WTC11 (cell line): ENCODE data around the gene FGF23. TPM values are rescaled to one million over a fixed set of nuclear protein-coding genes. Genes with fewer than 3 reads are reported as not detected.

ENCODE experiments used
- ATAC-seq: fragments of 200-7000 bp; cut with Tn5 transposase; 2 replicates; pipeline ENCODE4 v1.10.0; 2021; ENCODE audit warnings: mild to moderate bottlenecking, moderate library complexity
- CTCF ChIA-PET: fragments of 300-600 bp; sonication (Branson Sonifier 250); formaldehyde crosslinking; loops from one replicate; lab custom pipeline; 2021; ENCODE audit warnings: antibody characterized with exemption; lab: Charles Lee
- POLR2A ChIA-PET: fragments of 350-600 bp; sonication (Branson Sonifier 250); formaldehyde crosslinking; loops from one replicate; lab custom pipeline; 2021; ENCODE audit warnings: antibody characterized with exemption; lab: Charles Lee
- DNase-seq: peaks from one replicate; pipeline ENCODE4 v3.0.0; 2021; ENCODE audit warnings: low spot score
- H3K27ac Mint-ChIP-seq: 2 replicates; pipeline ENCODE4 v1.8.0; 2021; ENCODE audit warnings: mixed read lengths
- H3K27me3 Mint-ChIP-seq: 2 replicates; pipeline ENCODE4 v1.8.0; 2021; ENCODE audit warnings: low read depth, mild to moderate bottlenecking, moderate library complexity, mixed read lengths
- H3K36me3 Mint-ChIP-seq: 2 replicates; pipeline ENCODE4 v1.8.0; 2021; ENCODE audit warnings: mixed read lengths
- H3K4me1 Mint-ChIP-seq: 2 replicates; pipeline ENCODE4 v1.8.0; 2022; ENCODE audit warnings: mixed read lengths
- H3K4me3 Mint-ChIP-seq: 2 replicates; pipeline ENCODE4 v1.8.0; 2021; ENCODE audit warnings: mild to moderate bottlenecking, moderate library complexity, mixed read lengths
- H3K9me3 Mint-ChIP-seq: 2 replicates; pipeline ENCODE4 v1.8.0; 2021; ENCODE audit warnings: mixed read lengths
- ATF1 ChIP-seq: sonication (generic); formaldehyde crosslinking; IDR thresholded peaks from 2 replicates; pipeline ENCODE4 v1.8.1; 2023; ENCODE audit warnings: mild to moderate bottlenecking, moderate library complexity, missing genetic modification reagents
- CBFB ChIP-seq: sonication (generic); formaldehyde crosslinking; IDR thresholded peaks from 2 replicates; pipeline ENCODE4 v1.8.1; 2022; ENCODE audit warnings: mild to moderate bottlenecking, low read depth, missing genetic modification reagents
- CREB1 ChIP-seq: sonication (generic); formaldehyde crosslinking; IDR thresholded peaks from 2 replicates; pipeline ENCODE4 v1.8.0; 2023; ENCODE audit warnings: mild to moderate bottlenecking, missing genetic modification reagents
- CREM ChIP-seq: sonication (generic); formaldehyde crosslinking; IDR thresholded peaks from 2 replicates; pipeline ENCODE4 v1.8.1; 2022; ENCODE audit warnings: mild to moderate bottlenecking, missing genetic modification reagents, moderate library complexity
- EMX1 ChIP-seq: fragments of 250-450 bp; sonication (Bioruptor Pico); IDR thresholded peaks from 2 replicates; pipeline ENCODE4 v1.8.0; 2021; ENCODE audit warnings: mild to moderate bottlenecking
- ETV6 ChIP-seq: sonication (generic); formaldehyde crosslinking; IDR thresholded peaks from 2 replicates; pipeline ENCODE4 v1.8.1; 2022; ENCODE audit warnings: mild to moderate bottlenecking, missing genetic modification reagents
- GRHL2 ChIP-seq: fragments of 250-450 bp; sonication (Bioruptor Pico); IDR thresholded peaks from 2 replicates; pipeline ENCODE4 v1.8.0; 2022; ENCODE audit warnings: mild to moderate bottlenecking, moderate library complexity; ENCODE audit not compliant: insufficient replicate concordance, severe bottlenecking
- GTF2I ChIP-seq: fragments of 250-450 bp; sonication (Bioruptor Pico); conservative IDR thresholded peaks from 2 replicates; pipeline ENCODE4 v1.4.0; 2021; ENCODE audit warnings: mild to moderate bottlenecking
- HMGA2 ChIP-seq: fragments of 250-450 bp; sonication (Bioruptor Pico); IDR thresholded peaks from 2 replicates; pipeline ENCODE4 v1.4.0; 2021; ENCODE audit warnings: mild to moderate bottlenecking, moderate library complexity
- KAT7 ChIP-seq: sonication (generic); formaldehyde crosslinking; IDR thresholded peaks from 2 replicates; pipeline ENCODE4 v1.8.1; 2023; ENCODE audit warnings: missing genetic modification reagents, mild to moderate bottlenecking, borderline replicate concordance
- NR2C2 ChIP-seq: sonication (generic); formaldehyde crosslinking; IDR thresholded peaks from 2 replicates; pipeline ENCODE4 v1.8.0; 2022; ENCODE audit warnings: mild to moderate bottlenecking, missing genetic modification reagents
- PRRX2 ChIP-seq: fragments of 250-450 bp; sonication (Bioruptor Pico); IDR thresholded peaks from 2 replicates; pipeline ENCODE4 v1.8.0; 2021; ENCODE audit warnings: mild to moderate bottlenecking
- SOX15 ChIP-seq: fragments of 250-450 bp; sonication (Bioruptor Pico); IDR thresholded peaks from 2 replicates; pipeline ENCODE4 v1.9.0; 2021; ENCODE audit warnings: mild to moderate bottlenecking
- SP1 ChIP-seq: sonication (generic); formaldehyde crosslinking; conservative IDR thresholded peaks from 2 replicates; pipeline ENCODE4 v1.8.1; 2022; ENCODE audit warnings: missing genetic modification reagents
- TEAD1 ChIP-seq: sonication (generic); formaldehyde crosslinking; IDR thresholded peaks from 2 replicates; pipeline ENCODE4 v1.8.0; 2022; ENCODE audit warnings: mild to moderate bottlenecking, missing genetic modification reagents
- ZNF121 ChIP-seq: sonication (generic); formaldehyde crosslinking; IDR thresholded peaks from 2 replicates; pipeline ENCODE4 v1.8.0; 2023; ENCODE audit warnings: missing genetic modification reagents
- ZNF232 ChIP-seq: sonication (generic); formaldehyde crosslinking; IDR thresholded peaks from 2 replicates; pipeline ENCODE4 v1.8.0; 2022; ENCODE audit warnings: mild to moderate bottlenecking, missing genetic modification reagents
- ZNF317 ChIP-seq: sonication (generic); formaldehyde crosslinking; IDR thresholded peaks from 2 replicates; pipeline ENCODE4 v1.8.1; 2023; ENCODE audit warnings: low read depth, mild to moderate bottlenecking, moderate library complexity, missing genetic modification reagents, borderline replicate concordance
- total RNA-seq: library from RNA; stranded (reverse); gene quantifications from 3 replicates; pipeline ENCODE4 v1.2.3, GENCODE V29; 2021
- TF ChIP-seq, protein P1 (sequence below): sonication (generic); formaldehyde crosslinking; IDR thresholded peaks from 2 replicates; pipeline ENCODE4 v1.8.1; 2022; ENCODE audit warnings: low read depth, mild to moderate bottlenecking, moderate library complexity, missing genetic modification reagents, borderline replicate concordance
- TF ChIP-seq, protein P2 (sequence below): fragments of 200-600 bp; IDR thresholded peaks from 2 replicates; pipeline ENCODE4 v1.8.0; 2022; ENCODE audit warnings: antibody characterized with exemption
- TF ChIP-seq, protein P3 (sequence below): sonication (generic); formaldehyde crosslinking; IDR thresholded peaks from 2 replicates; pipeline ENCODE4 v1.8.1; 2022; ENCODE audit warnings: missing genetic modification reagents, borderline replicate concordance
- TF ChIP-seq, protein P4 (sequence below): fragments of 250-450 bp; sonication (Bioruptor Pico); IDR thresholded peaks from 2 replicates; pipeline ENCODE4 v1.9.0; 2021; ENCODE audit warnings: mild to moderate bottlenecking, borderline replicate concordance
- TF ChIP-seq, protein P5 (sequence below): sonication (generic); formaldehyde crosslinking; IDR thresholded peaks from 2 replicates; pipeline ENCODE4 v1.8.0; 2022; ENCODE audit warnings: mild to moderate bottlenecking, missing genetic modification reagents
- TF ChIP-seq, protein P6 (sequence below): fragments of 250-450 bp; sonication (Bioruptor Pico); IDR thresholded peaks from 2 replicates; pipeline ENCODE4 v2.1.2; 2022; ENCODE audit warnings: mild to moderate bottlenecking, moderate library complexity
- TF ChIP-seq, protein P7 (sequence below): fragments of 250-450 bp; sonication (Bioruptor Pico); IDR thresholded peaks from 2 replicates; pipeline ENCODE4 v1.9.0; 2021; ENCODE audit warnings: mild to moderate bottlenecking
- TF ChIP-seq, protein P8 (sequence below): fragments of 250-450 bp; sonication (Bioruptor Pico); conservative IDR thresholded peaks from 2 replicates; pipeline ENCODE4 v1.9.0; 2021; ENCODE audit warnings: mild to moderate bottlenecking

The FGF23 gene
- total RNA-seq, 1 experiment from 2014 or later: 0.24 TPM

DNA sequence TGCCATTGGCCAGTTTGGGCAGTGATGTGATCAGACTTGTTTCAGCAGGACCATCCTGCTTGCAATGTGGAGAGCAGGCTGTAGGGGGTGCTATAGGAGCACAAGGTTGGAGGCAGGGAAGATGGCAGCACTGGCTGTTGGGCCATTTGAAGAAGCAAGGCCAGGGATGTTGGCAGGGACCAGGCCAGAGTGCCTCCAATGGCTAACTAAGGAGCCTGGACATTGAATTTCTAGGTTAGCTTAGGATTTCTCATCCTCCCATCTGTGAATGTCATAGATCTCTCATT, 23.5 kb downstream of the FGF23 start:
- peaks cover 4% of the 10 kb centered on the region; the same call in 1 of the 2 replicates for H3K4me1 Mint-ChIP-seq
- peaks cover 24% of the 10 kb centered on the region for H3K36me3 Mint-ChIP-seq
- peak; percentile 95 for DNase-seq
- H3K27ac Mint-ChIP-seq: no peak overlapping the region
- H3K4me3 Mint-ChIP-seq: no peak overlapping the region
- peak; percentile 94 for ATAC-seq
- H3K9me3 Mint-ChIP-seq: peaks cover 24% of the 10 kb centered on the region
- ChIA-PET CTCF (no interaction called here), POLR2A (no interaction called here)
- H3K27me3 Mint-ChIP-seq: no peaks in the 10 kb centered on the region
- TF ChIP-seq, protein P1, sequence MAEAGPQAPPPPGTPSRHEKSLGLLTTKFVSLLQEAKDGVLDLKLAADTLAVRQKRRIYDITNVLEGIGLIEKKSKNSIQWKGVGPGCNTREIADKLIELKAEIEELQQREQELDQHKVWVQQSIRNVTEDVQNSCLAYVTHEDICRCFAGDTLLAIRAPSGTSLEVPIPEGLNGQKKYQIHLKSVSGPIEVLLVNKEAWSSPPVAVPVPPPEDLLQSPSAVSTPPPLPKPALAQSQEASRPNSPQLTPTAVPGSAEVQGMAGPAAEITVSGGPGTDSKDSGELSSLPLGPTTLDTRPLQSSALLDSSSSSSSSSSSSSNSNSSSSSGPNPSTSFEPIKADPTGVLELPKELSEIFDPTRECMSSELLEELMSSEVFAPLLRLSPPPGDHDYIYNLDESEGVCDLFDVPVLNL (CRISPR knock-in tag): no peak
- no peak for TF ChIP-seq CREM (CRISPR knock-in tag)
- TF ChIP-seq SOX15: no peak
- TF ChIP-seq ETV6 (CRISPR knock-in tag): no peak
- TF ChIP-seq HMGA2 (CRISPR knock-in tag): no peak
- TF ChIP-seq, protein P2, sequence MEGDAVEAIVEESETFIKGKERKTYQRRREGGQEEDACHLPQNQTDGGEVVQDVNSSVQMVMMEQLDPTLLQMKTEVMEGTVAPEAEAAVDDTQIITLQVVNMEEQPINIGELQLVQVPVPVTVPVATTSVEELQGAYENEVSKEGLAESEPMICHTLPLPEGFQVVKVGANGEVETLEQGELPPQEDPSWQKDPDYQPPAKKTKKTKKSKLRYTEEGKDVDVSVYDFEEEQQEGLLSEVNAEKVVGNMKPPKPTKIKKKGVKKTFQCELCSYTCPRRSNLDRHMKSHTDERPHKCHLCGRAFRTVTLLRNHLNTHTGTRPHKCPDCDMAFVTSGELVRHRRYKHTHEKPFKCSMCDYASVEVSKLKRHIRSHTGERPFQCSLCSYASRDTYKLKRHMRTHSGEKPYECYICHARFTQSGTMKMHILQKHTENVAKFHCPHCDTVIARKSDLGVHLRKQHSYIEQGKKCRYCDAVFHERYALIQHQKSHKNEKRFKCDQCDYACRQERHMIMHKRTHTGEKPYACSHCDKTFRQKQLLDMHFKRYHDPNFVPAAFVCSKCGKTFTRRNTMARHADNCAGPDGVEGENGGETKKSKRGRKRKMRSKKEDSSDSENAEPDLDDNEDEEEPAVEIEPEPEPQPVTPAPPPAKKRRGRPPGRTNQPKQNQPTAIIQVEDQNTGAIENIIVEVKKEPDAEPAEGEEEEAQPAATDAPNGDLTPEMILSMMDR: peak; percentile 74
- no peak for TF ChIP-seq ZNF121
- TF ChIP-seq GRHL2 (CRISPR knock-in tag): no peak
- TF ChIP-seq, protein P3, sequence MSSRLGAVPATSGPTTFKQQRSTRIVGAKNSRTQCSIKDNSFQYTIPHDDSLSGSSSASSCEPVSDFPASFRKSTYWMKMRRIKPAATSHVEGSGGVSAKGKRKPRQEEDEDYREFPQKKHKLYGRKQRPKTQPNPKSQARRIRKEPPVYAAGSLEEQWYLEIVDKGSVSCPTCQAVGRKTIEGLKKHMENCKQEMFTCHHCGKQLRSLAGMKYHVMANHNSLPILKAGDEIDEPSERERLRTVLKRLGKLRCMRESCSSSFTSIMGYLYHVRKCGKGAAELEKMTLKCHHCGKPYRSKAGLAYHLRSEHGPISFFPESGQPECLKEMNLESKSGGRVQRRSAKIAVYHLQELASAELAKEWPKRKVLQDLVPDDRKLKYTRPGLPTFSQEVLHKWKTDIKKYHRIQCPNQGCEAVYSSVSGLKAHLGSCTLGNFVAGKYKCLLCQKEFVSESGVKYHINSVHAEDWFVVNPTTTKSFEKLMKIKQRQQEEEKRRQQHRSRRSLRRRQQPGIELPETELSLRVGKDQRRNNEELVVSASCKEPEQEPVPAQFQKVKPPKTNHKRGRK: no peak
- TF ChIP-seq GTF2I (CRISPR knock-in tag): no peak
- TF ChIP-seq, protein P4, sequence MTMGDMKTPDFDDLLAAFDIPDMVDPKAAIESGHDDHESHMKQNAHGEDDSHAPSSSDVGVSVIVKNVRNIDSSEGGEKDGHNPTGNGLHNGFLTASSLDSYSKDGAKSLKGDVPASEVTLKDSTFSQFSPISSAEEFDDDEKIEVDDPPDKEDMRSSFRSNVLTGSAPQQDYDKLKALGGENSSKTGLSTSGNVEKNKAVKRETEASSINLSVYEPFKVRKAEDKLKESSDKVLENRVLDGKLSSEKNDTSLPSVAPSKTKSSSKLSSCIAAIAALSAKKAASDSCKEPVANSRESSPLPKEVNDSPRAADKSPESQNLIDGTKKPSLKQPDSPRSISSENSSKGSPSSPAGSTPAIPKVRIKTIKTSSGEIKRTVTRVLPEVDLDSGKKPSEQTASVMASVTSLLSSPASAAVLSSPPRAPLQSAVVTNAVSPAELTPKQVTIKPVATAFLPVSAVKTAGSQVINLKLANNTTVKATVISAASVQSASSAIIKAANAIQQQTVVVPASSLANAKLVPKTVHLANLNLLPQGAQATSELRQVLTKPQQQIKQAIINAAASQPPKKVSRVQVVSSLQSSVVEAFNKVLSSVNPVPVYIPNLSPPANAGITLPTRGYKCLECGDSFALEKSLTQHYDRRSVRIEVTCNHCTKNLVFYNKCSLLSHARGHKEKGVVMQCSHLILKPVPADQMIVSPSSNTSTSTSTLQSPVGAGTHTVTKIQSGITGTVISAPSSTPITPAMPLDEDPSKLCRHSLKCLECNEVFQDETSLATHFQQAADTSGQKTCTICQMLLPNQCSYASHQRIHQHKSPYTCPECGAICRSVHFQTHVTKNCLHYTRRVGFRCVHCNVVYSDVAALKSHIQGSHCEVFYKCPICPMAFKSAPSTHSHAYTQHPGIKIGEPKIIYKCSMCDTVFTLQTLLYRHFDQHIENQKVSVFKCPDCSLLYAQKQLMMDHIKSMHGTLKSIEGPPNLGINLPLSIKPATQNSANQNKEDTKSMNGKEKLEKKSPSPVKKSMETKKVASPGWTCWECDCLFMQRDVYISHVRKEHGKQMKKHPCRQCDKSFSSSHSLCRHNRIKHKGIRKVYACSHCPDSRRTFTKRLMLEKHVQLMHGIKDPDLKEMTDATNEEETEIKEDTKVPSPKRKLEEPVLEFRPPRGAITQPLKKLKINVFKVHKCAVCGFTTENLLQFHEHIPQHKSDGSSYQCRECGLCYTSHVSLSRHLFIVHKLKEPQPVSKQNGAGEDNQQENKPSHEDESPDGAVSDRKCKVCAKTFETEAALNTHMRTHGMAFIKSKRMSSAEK: 0 out of 2 replicates have a peak, but pooled peaks have one; percentile 41
- TF ChIP-seq CBFB (CRISPR knock-in tag): no peak
- no peak for TF ChIP-seq NR2C2
- TF ChIP-seq, protein P5, sequence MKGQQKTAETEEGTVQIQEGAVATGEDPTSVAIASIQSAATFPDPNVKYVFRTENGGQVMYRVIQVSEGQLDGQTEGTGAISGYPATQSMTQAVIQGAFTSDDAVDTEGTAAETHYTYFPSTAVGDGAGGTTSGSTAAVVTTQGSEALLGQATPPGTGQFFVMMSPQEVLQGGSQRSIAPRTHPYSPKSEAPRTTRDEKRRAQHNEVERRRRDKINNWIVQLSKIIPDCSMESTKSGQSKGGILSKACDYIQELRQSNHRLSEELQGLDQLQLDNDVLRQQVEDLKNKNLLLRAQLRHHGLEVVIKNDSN (CRISPR knock-in tag): no peak
- no peak for TF ChIP-seq TEAD1
- TF ChIP-seq EMX1 (CRISPR knock-in tag): 0 out of 2 replicates have a peak, but pooled peaks have one; percentile 71
- no peak for TF ChIP-seq SP1 (CRISPR knock-in tag)
- no peak for TF ChIP-seq CREB1 (CRISPR knock-in tag)
- peak; percentile 89; the same call in 1 of the 2 replicates for TF ChIP-seq PRRX2 (CRISPR knock-in tag)
- TF ChIP-seq, protein P6, sequence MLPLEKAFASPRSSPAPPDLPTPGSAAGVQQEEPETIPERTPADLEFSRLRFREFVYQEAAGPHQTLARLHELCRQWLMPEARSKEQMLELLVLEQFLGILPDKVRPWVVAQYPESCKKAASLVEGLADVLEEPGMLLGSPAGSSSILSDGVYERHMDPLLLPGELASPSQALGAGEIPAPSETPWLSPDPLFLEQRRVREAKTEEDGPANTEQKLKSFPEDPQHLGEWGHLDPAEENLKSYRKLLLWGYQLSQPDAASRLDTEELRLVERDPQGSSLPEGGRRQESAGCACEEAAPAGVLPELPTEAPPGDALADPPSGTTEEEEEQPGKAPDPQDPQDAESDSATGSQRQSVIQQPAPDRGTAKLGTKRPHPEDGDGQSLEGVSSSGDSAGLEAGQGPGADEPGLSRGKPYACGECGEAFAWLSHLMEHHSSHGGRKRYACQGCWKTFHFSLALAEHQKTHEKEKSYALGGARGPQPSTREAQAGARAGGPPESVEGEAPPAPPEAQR: 0 out of 2 replicates have a peak, but pooled peaks have one; percentile 46
- TF ChIP-seq, protein P7, sequence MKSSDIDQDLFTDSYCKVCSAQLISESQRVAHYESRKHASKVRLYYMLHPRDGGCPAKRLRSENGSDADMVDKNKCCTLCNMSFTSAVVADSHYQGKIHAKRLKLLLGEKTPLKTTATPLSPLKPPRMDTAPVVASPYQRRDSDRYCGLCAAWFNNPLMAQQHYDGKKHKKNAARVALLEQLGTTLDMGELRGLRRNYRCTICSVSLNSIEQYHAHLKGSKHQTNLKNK (CRISPR knock-in tag): no peak
- no peak for TF ChIP-seq KAT7
- TF ChIP-seq ATF1: no peak
- TF ChIP-seq ZNF232 (CRISPR knock-in tag): no peak
- no peak for TF ChIP-seq ZNF317 (CRISPR knock-in tag)
- TF ChIP-seq, protein P8, sequence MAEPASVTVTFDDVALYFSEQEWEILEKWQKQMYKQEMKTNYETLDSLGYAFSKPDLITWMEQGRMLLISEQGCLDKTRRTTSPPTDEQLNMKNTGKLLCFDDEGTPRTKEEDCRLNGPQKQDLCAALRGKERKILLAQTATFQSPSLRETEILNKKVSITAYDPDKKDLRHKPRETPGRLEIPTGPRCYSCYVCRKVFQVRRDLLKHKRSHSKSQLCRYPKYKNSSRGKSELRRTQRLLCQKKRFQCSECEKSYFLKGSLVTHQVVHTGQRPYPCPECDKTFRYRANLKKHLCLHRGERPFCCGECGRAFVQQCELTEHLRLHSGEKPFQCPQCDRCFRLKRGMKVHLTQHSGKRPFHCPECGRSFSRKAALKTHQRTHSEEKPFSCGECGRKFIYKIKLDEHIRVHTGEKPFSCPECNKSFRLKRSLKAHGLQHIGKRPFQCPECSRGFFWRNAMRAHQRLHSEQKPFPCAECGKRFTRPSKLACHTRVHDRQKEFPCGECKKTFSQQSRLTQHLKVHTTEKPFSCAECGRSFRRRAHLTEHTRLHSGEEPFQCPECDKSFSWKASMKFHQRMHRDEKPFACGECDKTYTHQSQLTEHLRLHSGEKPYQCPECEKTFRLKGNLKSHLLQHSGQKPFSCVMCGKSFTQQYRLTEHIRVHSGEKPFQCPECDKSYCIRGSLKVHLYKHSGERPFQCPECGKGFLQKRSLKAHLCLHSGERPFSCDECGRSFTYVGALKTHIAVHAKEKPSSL: no peak
